Measurements from ENCODE around the gene KDM5A.

GRCh38 chr12:269191-269590 lies 119.9 kb downstream of the KDM5A start:
- TF ChIP-seq SRF (IDR thresholded peaks at IDR 0.05; ENCODE audit: low read depth in 2 of 2, low read length in 2 of 2) (no peak), HDAC6 (IDR thresholded peaks at IDR 0.05; ENCODE audit: unreplicated experiment) (no peak), BRCA1 (IDR thresholded peaks at IDR 0.05; ENCODE audit: low read depth, low read length) (no peak), CTCF (IDR thresholded peaks at IDR 0.05 in 2 of 3, conservative IDR thresholded peaks at IDR 0.05 in 1 of 3; ENCODE audit: control insufficient read depth in 2 of 3, extremely low read depth in 1 of 3, insufficient read depth in 1 of 3, low read depth in 3 of 3, low read length in 3 of 3) (no peak), EZH2 (IDR thresholded peaks at IDR 0.05; ENCODE audit: borderline replicate concordance, control insufficient read depth, low read depth, low read length) (no peak), NRF1 (conservative IDR thresholded peaks at IDR 0.05; ENCODE audit: low read depth, low read length) (no peak), RFX5 (IDR thresholded peaks at IDR 0.05; ENCODE audit: low read depth, low read length) (no peak), USF2 (IDR thresholded peaks at IDR 0.05; ENCODE audit: borderline replicate concordance, low read depth, low read length) (no peak), POLR2A (IDR thresholded peaks at IDR 0.05; ENCODE audit: low read depth, low read length) (no peak), CBX3 (IDR thresholded peaks at IDR 0.05; ENCODE audit: borderline replicate concordance, low read depth) (no peak), SMC3 (IDR thresholded peaks at IDR 0.05; ENCODE audit: borderline replicate concordance, low read length) (no peak), RCOR1 (conservative IDR thresholded peaks at IDR 0.05; ENCODE audit: low read depth, low read length) (no peak), PKNOX1 (IDR thresholded peaks at IDR 0.05) (no peak), REST (IDR thresholded peaks at IDR 0.05; ENCODE audit: low read depth, low read length) (no peak)
